Naive B cell (primary cell): ENCODE results near the gene NDUFB3. TPM values are rescaled to one million over a fixed set of nuclear protein-coding genes. Genes with fewer than 3 reads are reported as not detected.
"Not testable (repeated sequence)": the region's sequence is repeated elsewhere in the genome, so short reads cannot be mapped to it uniquely, and the experiment has no call there.

Source experiments
- ATAC-seq, 2 donors: fragments of 150-1000 bp; cut with Tn5 transposase; 2 replicates each; pipeline ENCODE4 v1.10.0; 2021; ENCODE audit warnings: low read depth in 2 of 2, mild to moderate bottlenecking in 2 of 2, moderate library complexity in 2 of 2
- DNase-seq: peaks from one replicate; pipeline ENCODE4 v3.0.0; 2022
- H3K27ac Mint-ChIP-seq, 6 donors: one replicate each; pipeline ENCODE4 v1.8.0; 2020 to 2022; ENCODE audit warnings: mild to moderate bottlenecking in 6 of 6, mixed read lengths in 6 of 6, moderate library complexity in 5 of 6, inconsistent platforms in 2 of 6
- H3K27me3 Mint-ChIP-seq, 3 donors: one replicate each; pipeline ENCODE4 v1.8.0; 2021 to 2022; ENCODE audit warnings: mixed read lengths in 3 of 3, mild to moderate bottlenecking in 1 of 3
- H3K36me3 Mint-ChIP-seq, 2 donors: one replicate each; pipeline ENCODE4 v1.8.0; 2020 to 2022; ENCODE audit warnings: mixed read lengths in 2 of 2, inconsistent platforms in 1 of 2, mild to moderate bottlenecking in 1 of 2
- H3K4me1 Mint-ChIP-seq, 3 donors: one replicate each; pipeline ENCODE4 v1.8.0; 2020 to 2022; ENCODE audit warnings: mixed read lengths in 3 of 3, inconsistent platforms in 1 of 3, mild to moderate bottlenecking in 1 of 3, moderate library complexity in 1 of 3
- H3K4me3 Mint-ChIP-seq, 8 donors: one replicate each; pipeline ENCODE4 v1.8.0; 2020 to 2022; ENCODE audit warnings: mild to moderate bottlenecking in 8 of 8, mixed read lengths in 8 of 8, moderate library complexity in 8 of 8, inconsistent platforms in 2 of 8
- H3K9me3 Mint-ChIP-seq, 7 donors: one replicate each; pipeline ENCODE4 v1.8.0; 2020 to 2022; ENCODE audit warnings: mixed read lengths in 7 of 7, mild to moderate bottlenecking in 5 of 7, inconsistent platforms in 2 of 7, moderate library complexity in 1 of 7
- polyA plus RNA-seq, 6 donors: library from polyadenylated mRNA; unstranded; fragments of 300-500 nt; fragmentation: Illumina TruSeq; gene quantifications; one replicate each; pipeline ENCODE4 v1.2.3, GENCODE V29; 2021; ENCODE audit warnings: low read depth in 6 of 6

The NDUFB3 gene
- polyA plus RNA-seq = 100 to 1,000 TPM; 196 to 279 (median 251) TPM

GRCh38 chr2:201071479-201072200 lies at the start of gene NDUFB3, which contains the start of gene HYCC2:
Gene NDUFB3, plus strand, starts transcription at chr2:201072001. Its CDS starts 6,882 bp downstream, at chr2:201078883.
Gene HYCC2, minus strand, starts transcription at chr2:201071671. Its CDS starts 47,662 bp downstream, at chr2:201024009.
- peak; percentile 96 for ATAC-seq
- Mint-ChIP-seq H3K27me3 (no peaks in the 10 kb centered on the region), H3K4me1 (peaks cover 33 to 51% (median 41%) of the 10 kb centered on the region in 3 donors), H3K4me3 (peak within 1 kb of the TSS; percentile 92 to 100 (median 98)), H3K9me3 (no peaks in the 10 kb centered on the region), H3K36me3 (no peaks in the 10 kb centered on the region), H3K27ac (peak within 1 kb of the TSS; percentile 90 to 98 (median 97))
- DNase-seq = peak; percentile 94

- no peak for DNase-seq
- no peaks in the 10 kb centered on the region for H3K27me3 Mint-ChIP-seq
- peaks cover 10 to 28% (median 15%) of the 10 kb centered on the region in 3 donors for H3K4me1 Mint-ChIP-seq
- H3K9me3 Mint-ChIP-seq = peaks cover 0 to 9% (median 5%) of the 10 kb centered on the region in 7 donors
- H3K4me3 Mint-ChIP-seq = peak overlapping the region in 1 of 8 donors; percentile 12
- no peak for ATAC-seq
- peaks cover 10 to 25% of the 10 kb centered on the region in 2 donors for H3K36me3 Mint-ChIP-seq
- H3K27ac Mint-ChIP-seq = no peak overlapping the region
Observed at GRCh38 chr2:201024518-201024917, 47.3 kb upstream of the NDUFB3 start.

DNA sequence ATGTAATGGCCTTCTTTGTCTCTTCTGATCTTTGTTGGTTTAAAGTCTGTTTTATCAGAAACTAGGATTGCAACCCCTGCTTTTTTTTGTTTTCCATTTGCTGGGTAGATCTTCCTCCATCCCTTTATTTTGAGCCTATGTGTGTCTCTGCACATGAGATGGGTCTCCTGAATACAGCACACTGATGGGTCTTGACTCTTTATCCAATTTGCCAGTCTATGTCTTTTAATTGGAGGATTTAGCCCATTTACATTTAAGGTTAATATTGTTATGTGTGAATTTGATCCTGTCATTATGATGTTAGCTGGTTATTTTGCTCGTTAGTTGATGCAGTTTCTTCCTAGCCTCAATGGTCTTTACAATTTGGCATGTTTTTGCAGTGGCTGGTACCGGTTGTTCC lies 37.4 kb upstream of the NDUFB3 start:
- H3K4me1 Mint-ChIP-seq = not testable (repeated sequence)
- H3K27ac Mint-ChIP-seq = peak overlapping the region in 1 of 6 donors; percentile 12

GRCh38 chr2:201038361-201038760 lies 33.4 kb upstream of the NDUFB3 start:
- not testable (repeated sequence) for H3K27ac Mint-ChIP-seq, H3K4me3 Mint-ChIP-seq, ATAC-seq, H3K9me3 Mint-ChIP-seq, H3K27me3 Mint-ChIP-seq, H3K4me1 Mint-ChIP-seq, DNase-seq, H3K36me3 Mint-ChIP-seq

More for the DNA sequence above, 37.4 kb upstream of the NDUFB3 start:
- Mint-ChIP-seq H3K9me3 (peaks cover 0 to 13% (median 5%) of the 10 kb centered on the region in 7 donors), H3K36me3 (peaks cover 0 to 13% of the 10 kb centered on the region in 2 donors)
- DNase-seq, ATAC-seq, H3K4me3 Mint-ChIP-seq, H3K27me3 Mint-ChIP-seq: not testable (repeated sequence)

- Mint-ChIP-seq H3K27ac (peak overlapping the region in 1 of 6 donors; percentile 24), H3K4me1 (peaks cover 6 to 8% (median 8%) of the 10 kb centered on the region in 3 donors), H3K27me3 (no peaks in the 10 kb centered on the region), H3K9me3 (peaks cover 0 to 9% (median 3%) of the 10 kb centered on the region in 7 donors), H3K36me3 (peaks cover 0 to 5% of the 10 kb centered on the region in 2 donors), H3K4me3 (no peak overlapping the region)
- no peak for DNase-seq
- no peak for ATAC-seq
Observed at GRCh38 chr2:201038855-201039254, 32.9 kb upstream of the NDUFB3 start.

DNA sequence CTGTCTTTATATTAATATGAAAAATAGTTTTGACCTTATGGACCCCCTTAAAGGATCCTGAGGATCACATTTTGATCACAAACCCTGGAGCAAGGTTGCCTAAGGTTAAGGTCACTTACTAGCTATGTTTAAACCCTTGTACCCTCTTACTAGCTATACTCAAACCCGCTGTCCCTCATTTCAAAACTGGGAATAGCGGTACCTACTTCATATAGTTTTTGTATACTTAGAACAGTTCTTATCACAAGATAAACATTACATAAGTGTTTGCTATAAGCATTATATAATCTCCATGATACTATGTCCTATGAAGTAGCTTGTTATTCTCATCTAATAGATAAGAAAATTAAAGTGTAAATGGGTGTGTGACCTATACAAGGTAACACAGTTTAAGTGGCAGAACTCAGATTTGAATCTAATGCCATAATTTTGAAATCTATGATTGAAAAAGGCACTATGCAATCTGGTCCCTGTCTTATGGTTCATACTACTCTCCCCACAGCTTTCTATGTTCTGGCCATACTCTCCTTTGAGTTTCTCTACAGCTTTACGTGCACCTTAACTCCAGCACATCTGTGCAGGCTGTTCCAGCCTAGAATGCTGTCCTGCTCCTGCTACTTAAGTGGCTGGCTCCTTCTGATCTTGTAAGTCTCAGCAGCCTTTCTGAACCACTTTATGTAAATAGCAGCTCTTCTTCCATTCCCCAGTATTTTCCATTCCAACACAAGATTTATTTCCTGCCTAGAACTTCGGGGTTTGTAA lies 30.8 kb upstream of the NDUFB3 start:
- DNase-seq (no peak), ATAC-seq (no peak)
- Mint-ChIP-seq H3K27me3 (no peaks in the 10 kb centered on the region), H3K4me3 (no peak overlapping the region), H3K9me3 (peaks cover 0 to 9% (median 3%) of the 10 kb centered on the region in 7 donors), H3K36me3 (peaks cover 0 to 5% of the 10 kb centered on the region in 2 donors), H3K27ac (peak overlapping the region in 4 of 6 donors; percentile 21 to 84 (median 60)), H3K4me1 (peaks cover 6 to 8% (median 8%) of the 10 kb centered on the region in 3 donors)

DNA sequence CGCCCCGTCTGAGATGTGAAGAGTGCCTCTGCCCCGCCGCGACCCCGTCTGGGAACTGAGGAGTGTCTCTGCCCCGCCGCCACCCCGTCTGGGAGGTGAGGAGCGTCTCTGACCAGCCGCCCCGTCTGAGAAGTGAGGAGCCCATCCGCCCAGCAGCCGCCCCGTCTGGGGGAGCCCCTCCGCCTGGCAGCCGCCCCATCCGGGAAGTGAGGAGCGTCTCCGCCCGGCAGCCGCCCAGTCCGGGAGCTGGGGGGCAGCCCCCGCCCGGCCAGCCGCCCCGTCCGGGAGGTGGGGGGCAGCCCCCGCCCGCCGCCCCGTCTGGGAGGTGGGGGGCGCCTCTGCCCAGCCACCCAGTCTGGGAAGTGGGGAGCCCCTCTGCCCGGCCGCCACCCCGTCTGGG lies 29.4 kb upstream of the NDUFB3 start:
- H3K36me3 Mint-ChIP-seq = peaks cover 7 to 13% of the 10 kb centered on the region in 2 donors
- not testable (repeated sequence) for H3K27me3 Mint-ChIP-seq, DNase-seq, ATAC-seq, H3K4me3 Mint-ChIP-seq, H3K27ac Mint-ChIP-seq
- peaks cover 5 to 11% (median 8%) of the 10 kb centered on the region in 7 donors for H3K9me3 Mint-ChIP-seq
- peaks cover 9 to 19% (median 15%) of the 10 kb centered on the region in 3 donors for H3K4me1 Mint-ChIP-seq

- ATAC-seq, DNase-seq, H3K4me3 Mint-ChIP-seq, H3K27ac Mint-ChIP-seq, H3K27me3 Mint-ChIP-seq: not testable (repeated sequence)
- peaks cover 11 to 18% of the 10 kb centered on the region in 2 donors for H3K36me3 Mint-ChIP-seq
- peaks cover 6 to 17% (median 12%) of the 10 kb centered on the region in 7 donors for H3K9me3 Mint-ChIP-seq
- peaks cover 9 to 20% (median 15%) of the 10 kb centered on the region in 3 donors for H3K4me1 Mint-ChIP-seq
Observed at GRCh38 chr2:201043050-201043449, 28.8 kb upstream of the NDUFB3 start.

GRCh38 chr2:201046881-201047280 lies 24.9 kb upstream of the NDUFB3 start:
- no peak overlapping the region for H3K27ac Mint-ChIP-seq
- no peak overlapping the region for H3K4me3 Mint-ChIP-seq
- DNase-seq = no peak
- ATAC-seq = no peak
- H3K36me3 Mint-ChIP-seq = peaks cover 11 to 22% of the 10 kb centered on the region in 2 donors
- peaks cover 5 to 20% (median 8%) of the 10 kb centered on the region in 3 donors for H3K4me1 Mint-ChIP-seq
- H3K9me3 Mint-ChIP-seq = peaks cover 4 to 15% (median 6%) of the 10 kb centered on the region in 7 donors
- no peaks in the 10 kb centered on the region for H3K27me3 Mint-ChIP-seq

GRCh38 chr2:201049455-201049854 lies 22.3 kb upstream of the NDUFB3 start:
- Mint-ChIP-seq H3K36me3 (peaks cover 11 to 27% of the 10 kb centered on the region in 2 donors), H3K27ac (no peak overlapping the region)
- ATAC-seq = no peak

DNA sequence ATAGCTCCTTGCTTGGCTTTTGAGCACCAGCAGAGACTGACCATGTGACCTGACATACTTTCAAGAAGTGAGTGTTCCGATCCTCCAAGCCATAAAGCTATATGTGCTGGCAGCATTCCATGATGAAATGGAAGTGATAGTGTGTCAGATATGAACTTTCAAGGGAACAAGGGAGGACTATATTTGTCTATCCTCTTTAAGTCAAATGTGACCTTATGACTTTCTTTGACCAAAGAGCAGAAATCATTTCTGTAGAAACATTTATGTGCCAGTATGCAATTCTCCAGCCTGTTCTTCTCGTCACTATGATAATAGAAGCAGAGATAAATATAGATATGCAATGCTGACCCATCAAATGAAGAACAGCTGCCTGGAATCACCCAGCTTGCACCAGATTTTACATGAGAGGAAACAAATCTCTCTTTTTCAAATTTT lies 14.7 kb upstream of the NDUFB3 start:
- Mint-ChIP-seq H3K9me3 (no peaks in the 10 kb centered on the region), H3K4me1 (peaks cover 4 to 18% (median 7%) of the 10 kb centered on the region in 3 donors), H3K4me3 (no peak overlapping the region), H3K27ac (peak overlapping the region in 2 of 6 donors; percentile 11 to 47), H3K27me3 (no peaks in the 10 kb centered on the region), H3K36me3 (peaks cover 0 to 5% of the 10 kb centered on the region in 2 donors)
- no peak for DNase-seq
- ATAC-seq = no peak

More at GRCh38 chr2:201049455-201049854, 22.3 kb upstream of the NDUFB3 start:
- H3K4me1 Mint-ChIP-seq = peaks cover 8 to 23% (median 12%) of the 10 kb centered on the region in 3 donors
- DNase-seq = no peak
- peaks cover 4 to 15% (median 6%) of the 10 kb centered on the region in 7 donors for H3K9me3 Mint-ChIP-seq
- no peak overlapping the region for H3K4me3 Mint-ChIP-seq
- H3K27me3 Mint-ChIP-seq = no peaks in the 10 kb centered on the region

- no peak overlapping the region for H3K27ac Mint-ChIP-seq
- ATAC-seq (no peak), DNase-seq (no peak)
- H3K36me3 Mint-ChIP-seq = peaks cover 0 to 2% of the 10 kb centered on the region in 2 donors
- no peak overlapping the region for H3K4me3 Mint-ChIP-seq
- H3K27me3 Mint-ChIP-seq = no peaks in the 10 kb centered on the region
- no peaks in the 10 kb centered on the region for H3K9me3 Mint-ChIP-seq
- peaks cover 4 to 14% (median 6%) of the 10 kb centered on the region in 3 donors for H3K4me1 Mint-ChIP-seq
Observed at GRCh38 chr2:201057715-201058248, 14.0 kb upstream of the NDUFB3 start.

DNA sequence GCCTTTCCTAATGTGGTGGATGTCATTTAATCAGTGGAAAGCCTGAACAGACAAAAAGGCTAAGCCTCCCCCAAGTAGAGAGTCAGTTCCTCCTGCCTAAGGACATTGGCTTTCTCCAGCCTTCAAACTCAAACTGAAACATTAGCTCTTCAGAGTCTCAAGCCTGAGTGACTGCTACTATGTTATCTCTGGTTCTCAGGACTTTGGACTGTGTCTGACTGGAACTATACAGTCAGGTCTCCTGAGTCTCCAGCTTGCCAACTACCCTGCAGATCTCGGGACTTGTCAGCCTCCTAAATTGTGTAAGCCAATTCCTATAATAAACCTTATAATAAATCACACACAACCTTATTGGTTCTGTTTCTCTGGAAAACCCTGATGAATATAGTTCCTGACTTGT lies 12.9 kb upstream of the NDUFB3 start:
- Mint-ChIP-seq H3K27ac (peak overlapping the region in 2 of 6 donors; percentile 26 to 61), H3K27me3 (no peaks in the 10 kb centered on the region), H3K4me3 (no peak overlapping the region)

More for the DNA sequence above, 12.9 kb upstream of the NDUFB3 start:
- ATAC-seq (no peak), DNase-seq (no peak)
- H3K9me3 Mint-ChIP-seq = no peaks in the 10 kb centered on the region
- peaks cover 0 to 7% of the 10 kb centered on the region in 2 donors for H3K36me3 Mint-ChIP-seq
- peaks cover 15 to 17% (median 16%) of the 10 kb centered on the region in 3 donors for H3K4me1 Mint-ChIP-seq
